Activated T-cell treated with anti-CD3 and anti-CD28 coated beads for 48 hours (primary cell): ENCODE measurements around the gene IMPACT.

ENCODE experiments used
- DNase-seq: peaks from one replicate; pipeline ENCODE4 v3.0.0-alpha.2; 2020; ENCODE audit warnings: low read depth

Gene IMPACT

GRCh38 chr18:24426398-24427294, at the start of gene IMPACT:
TSS of gene IMPACT (plus strand) at chr18:24426670. CDS start at chr18:24426757, 87 bp downstream.
- peak; percentile 77 for DNase-seq

- DNase-seq: no peak
Measured at GRCh38 chr18:24378598-24378997, 47.9 kb upstream of the IMPACT start.

- DNase-seq: no peak
Measured at GRCh38 chr18:24380163-24380747, 46.2 kb upstream of the IMPACT start.

- no peak for DNase-seq
Measured at GRCh38 chr18:24381126-24381525, 45.3 kb upstream of the IMPACT start.

GRCh38 chr18:24386681-24387080, 39.8 kb upstream of the IMPACT start:
- DNase-seq: no peak

GRCh38 chr18:24388957-24389356, 37.5 kb upstream of the IMPACT start:
- no peak for DNase-seq

- no peak for DNase-seq
Measured at GRCh38 chr18:24395049-24395795, 31.2 kb upstream of the IMPACT start.

- no peak for DNase-seq
Measured at GRCh38 chr18:24396082-24396633, 30.3 kb upstream of the IMPACT start.

GRCh38 chr18:24397131-24397693, 29.3 kb upstream of the IMPACT start:
- no peak for DNase-seq

GRCh38 chr18:24397694-24398368, 28.6 kb upstream of the IMPACT start, which contains the start of gene OSBPL1A:
TSS of gene OSBPL1A (minus strand) at chr18:24397824. CDS start at chr18:24377533, 20,291 bp downstream.
- DNase-seq: peak; percentile 71

GRCh38 chr18:24398540-24398939, 27.9 kb upstream of the IMPACT start:
- no peak for DNase-seq

GRCh38 chr18:24400587-24400986, 25.9 kb upstream of the IMPACT start:
- no peak for DNase-seq

- DNase-seq: no peak
Measured at GRCh38 chr18:24402209-24402785, 24.2 kb upstream of the IMPACT start.

GRCh38 chr18:24403076-24403475, 23.4 kb upstream of the IMPACT start:
- DNase-seq: no peak

GRCh38 chr18:24404591-24404990, 21.9 kb upstream of the IMPACT start:
- no peak for DNase-seq

- DNase-seq: no peak
Measured at GRCh38 chr18:24408496-24408895, 18.0 kb upstream of the IMPACT start.

- DNase-seq: no peak
Measured at GRCh38 chr18:24413148-24413547, 13.3 kb upstream of the IMPACT start.

GRCh38 chr18:24414349-24415003, 12.0 kb upstream of the IMPACT start:
- DNase-seq: peak; percentile 26

- DNase-seq: no peak
Measured at GRCh38 chr18:24417480-24417879, 9.0 kb upstream of the IMPACT start.

- no peak for DNase-seq
Measured at GRCh38 chr18:24420551-24420950, 5.9 kb upstream of the IMPACT start.
